ENCODE data around the gene METAP2. TPM values are rescaled to one million over a fixed set of nuclear protein-coding genes. Genes with fewer than 3 reads are reported as not detected.
A peak's percentile ranks its signal among the peaks of the same experiment; 100 is the strongest.
"Not testable (repeated sequence)": the region's sequence is repeated elsewhere in the genome, so short reads cannot be mapped to it uniquely, and the experiment has no call there.

METAP2 gene
- polyA plus RNA-seq (2013, experiment 1 of 2; ENCODE audit: insufficient read length): 87.5 TPM
- polyA plus RNA-seq (2013, experiment 2 of 2; ENCODE audit: insufficient read length): 74.9 TPM

- peak; percentile 98 for DNase-seq
These were observed at the start of gene METAP2 for GRCh38 chr12:95473884-95474659. METAP2 (plus strand) TSS chr12:95474152; CDS start chr12:95474180, 28 bp downstream.

GRCh38 chr12:95424271-95424994 lies 49.5 kb upstream of the METAP2 start:
- no peak for DNase-seq

- no peak for DNase-seq
These were observed 44.8 kb upstream of the METAP2 start for GRCh38 chr12:95429172-95429510.

- DNase-seq: no peak
These were observed 42.8 kb upstream of the METAP2 start for GRCh38 chr12:95431120-95431519.

- peak; percentile 9 for DNase-seq
These were observed 38.6 kb upstream of the METAP2 start for GRCh38 chr12:95435355-95435754.

GRCh38 chr12:95437565-95437964 lies 36.4 kb upstream of the METAP2 start:
- no peak for DNase-seq

GRCh38 chr12:95439461-95440230 lies 34.3 kb upstream of the METAP2 start:
- no peak for DNase-seq

- peak; percentile 55 for DNase-seq
These were observed 33.6 kb upstream of the METAP2 start for GRCh38 chr12:95440401-95440800.

- DNase-seq: no peak
These were observed 30.5 kb upstream of the METAP2 start for GRCh38 chr12:95443459-95443858.

- not testable (repeated sequence) for DNase-seq
These were observed 28.9 kb upstream of the METAP2 start for GRCh38 chr12:95445099-95445498.

GRCh38 chr12:95445884-95446505 lies 28.0 kb upstream of the METAP2 start:
- no peak for DNase-seq

GRCh38 chr12:95446506-95446900 lies 27.4 kb upstream of the METAP2 start:
- peak; percentile 15 for DNase-seq

GRCh38 chr12:95449656-95450055 lies 24.3 kb upstream of the METAP2 start:
- not testable (repeated sequence) for DNase-seq

GRCh38 chr12:95452501-95452900 lies 21.5 kb upstream of the METAP2 start:
- not testable (repeated sequence) for DNase-seq

- peak; percentile 22 for DNase-seq
These were observed 20.1 kb upstream of the METAP2 start for GRCh38 chr12:95453881-95454280.

GRCh38 chr12:95454780-95455215 lies 19.2 kb upstream of the METAP2 start:
- DNase-seq: not testable (repeated sequence)

GRCh38 chr12:95457605-95458004 lies 16.3 kb upstream of the METAP2 start:
- DNase-seq: not testable (repeated sequence)

GRCh38 chr12:95458761-95459160 lies 15.2 kb upstream of the METAP2 start:
- no peak for DNase-seq

- DNase-seq: no peak
These were observed 14.6 kb upstream of the METAP2 start for GRCh38 chr12:95459310-95459709.

GRCh38 chr12:95460105-95460504 lies 13.8 kb upstream of the METAP2 start:
- DNase-seq: no peak

- no peak for DNase-seq
These were observed 13.1 kb upstream of the METAP2 start for GRCh38 chr12:95460896-95461295.

GRCh38 chr12:95462081-95462480 lies 11.9 kb upstream of the METAP2 start:
- DNase-seq: no peak
